DOHH2 (cell line): Measurements from ENCODE around the gene ARID3C.

Experiments
- CTCF ChIP-seq: fragments of 200-600 bp; sonication (generic); IDR thresholded peaks from one replicate; pipeline ENCODE4 v1.5.1; 2014; ENCODE audit warnings: antibody characterized with exemption, mild to moderate bottlenecking, low read depth, low read length; ENCODE audit not compliant: poor library complexity, severe bottlenecking
- EZH2phosphoT487 ChIP-seq: fragments of 200-600 bp; sonication (generic); IDR thresholded peaks from 2 replicates; pipeline ENCODE4 v1.6.1; 2017; ENCODE audit warnings: borderline replicate concordance, mild to moderate bottlenecking, antibody characterized with exemption, low read length, moderate library complexity, mixed read lengths

- no peak for TF ChIP-seq CTCF
- TF ChIP-seq EZH2phosphoT487, result no peak
These were observed 19.8 kb upstream of the ARID3C start for GRCh38 chr9:34648673-34649072.
